IMR-90 (cell line): ENCODE data around the gene JMJD8. TPM values are rescaled to one million over a fixed set of nuclear protein-coding genes. Genes with fewer than 3 reads are reported as not detected.

ENCODE experiments used
- ATAC-seq: fragments of 200-7000 bp; cut with Tn5 transposase; 2 replicates; pipeline ENCODE4 v1.9.1; 2020; ENCODE audit warnings: low read depth, mild to moderate bottlenecking, moderate library complexity
- BruUV-seq: library from RNA; stranded (reverse); fragments of 400-500 nt; replicated peaks from 2 replicates; lab custom pipeline; 2021; lab: Mats Ljungman, UMichigan
- CTCF ChIA-PET: fragments of 300-600 bp; formaldehyde crosslinking; extraction: SDS; loops from one replicate; lab custom pipeline; 2021; ENCODE audit warnings: antibody characterized with exemption; lab: Yijun Ruan, JAX
- POLR2A ChIA-PET: fragments of 300-600 bp; sonication (Branson Sonifier 250); formaldehyde crosslinking; loops from one replicate; lab custom pipeline; 2022; ENCODE audit warnings: antibody characterized with exemption; ENCODE audit not compliant: unreplicated experiment; lab: Charles Lee
- DNase-seq: peaks from one replicate; pipeline ENCODE4 v3.0.0; 2013
- H2AFZ ChIP-seq: replicated peaks from 2 replicates; pipeline ENCODE3; 2013; ENCODE audit warnings: low read length, mild to moderate bottlenecking; ENCODE audit not compliant: poor library complexity
- H2AK5ac ChIP-seq: 2 replicates; pipeline ENCODE4 v1.6.1; 2013; ENCODE audit warnings: low read depth, low read length, inconsistent platforms
- H2AK9ac ChIP-seq: replicated peaks from 2 replicates; pipeline ENCODE3; 2013; ENCODE audit warnings: mild to moderate bottlenecking, low read depth, low read length, moderate library complexity; ENCODE audit not compliant: poor library complexity
- H2BK120ac ChIP-seq: 2 replicates; pipeline ENCODE4 v1.6.1; 2013; ENCODE audit warnings: low read depth, low read length, inconsistent platforms
- H2BK15ac ChIP-seq: 3 replicates; pipeline ENCODE4 v1.6.1; 2013; ENCODE audit warnings: low read depth, low read length, inconsistent platforms
- H2BK20ac ChIP-seq: 2 replicates; pipeline ENCODE4 v1.6.1; 2013; ENCODE audit warnings: low read depth, mild to moderate bottlenecking, inconsistent platforms, low read length, moderate library complexity
- H2BK5ac ChIP-seq: 2 replicates; pipeline ENCODE4 v1.6.1; 2013; ENCODE audit warnings: mild to moderate bottlenecking, low read depth, low read length, inconsistent platforms; ENCODE audit not compliant: poor library complexity, severe bottlenecking
- H3K14ac ChIP-seq: replicated peaks from 2 replicates; pipeline ENCODE4 v1.6.1; 2013; ENCODE audit warnings: low read depth, low read length, inconsistent platforms
- H3K18ac ChIP-seq: 2 replicates; pipeline ENCODE4 v1.6.1; 2013; ENCODE audit warnings: low read depth, low read length, control low read depth
- H3K23ac ChIP-seq: 2 replicates; pipeline ENCODE4 v1.6.1; 2013; ENCODE audit warnings: low read depth, low read length, inconsistent platforms
- H3K27ac ChIP-seq: 2 replicates; pipeline ENCODE4 v1.5.1; 2013; ENCODE audit warnings: mild to moderate bottlenecking, control low read depth, low read length; ENCODE audit not compliant: insufficient read depth
- H3K27me3 ChIP-seq: 2 replicates; pipeline ENCODE4 v1.6.1; 2013; ENCODE audit warnings: low read length; ENCODE audit not compliant: control insufficient read depth, insufficient read depth
- H3K36me3 ChIP-seq: 2 replicates; pipeline ENCODE4 v1.6.1; 2013; ENCODE audit warnings: low read length, mixed read lengths; ENCODE audit not compliant: control insufficient read depth, insufficient read depth
- H3K4ac ChIP-seq: 2 replicates; pipeline ENCODE4 v1.6.1; 2013; ENCODE audit warnings: low read depth, low read length, inconsistent platforms
- H3K4me1 ChIP-seq: 2 replicates; pipeline ENCODE4 v1.6.1; 2013; ENCODE audit warnings: low read length, mixed read lengths; ENCODE audit not compliant: control insufficient read depth, insufficient read depth
- H3K4me2 ChIP-seq: 2 replicates; pipeline ENCODE4 v1.6.1; 2013; ENCODE audit warnings: low read depth, mild to moderate bottlenecking, control low read depth, low read length, moderate library complexity
- H3K4me3 ChIP-seq: 2 replicates; pipeline ENCODE4 v1.5.1; 2013; ENCODE audit warnings: low read depth, mild to moderate bottlenecking, control low read depth, low read length, moderate library complexity; ENCODE audit not compliant: insufficient read depth
- H3K56ac ChIP-seq: 2 replicates; pipeline ENCODE4 v1.6.1; 2013; ENCODE audit warnings: low read length, inconsistent platforms; ENCODE audit not compliant: insufficient read depth; ENCODE audit errors: extremely low read depth
- H3K79me1 ChIP-seq, 2 experiments: 2 replicates each; pipeline ENCODE4 v1.6.1; 2013; ENCODE audit warnings: low read length in 2 of 2, inconsistent platforms in 1 of 2, low read depth in 1 of 2
- H3K9ac ChIP-seq: 2 replicates; pipeline ENCODE4 v1.6.1; 2013; ENCODE audit warnings: low read depth, low read length, control low read depth
- H3K9me1 ChIP-seq: 2 replicates; pipeline ENCODE4 v1.6.1; 2013; ENCODE audit warnings: low read length, inconsistent platforms; ENCODE audit not compliant: insufficient read depth
- H3K9me3 ChIP-seq: 2 replicates; pipeline ENCODE4 v1.6.1; 2013; ENCODE audit warnings: low read length; ENCODE audit not compliant: control insufficient read depth, insufficient read depth
- H4K20me1 ChIP-seq: 2 replicates; pipeline ENCODE4 v1.6.1; 2013; ENCODE audit warnings: low read length, inconsistent platforms; ENCODE audit not compliant: insufficient read depth
- H4K5ac ChIP-seq: 2 replicates; pipeline ENCODE4 v1.6.1; 2013; ENCODE audit warnings: mild to moderate bottlenecking, low read depth, low read length, control low read depth
- H4K8ac ChIP-seq, 2 experiments: 2 replicates each; pipeline ENCODE4 v1.6.1; 2013; ENCODE audit warnings: low read depth in 2 of 2, low read length in 2 of 2, control low read depth in 1 of 2, inconsistent platforms in 1 of 2
- H4K91ac ChIP-seq: 2 replicates; pipeline ENCODE4 v1.6.1; 2013; ENCODE audit warnings: low read depth, low read length, inconsistent platforms; ENCODE audit not compliant: insufficient read depth
- BHLHE40 ChIP-seq: fragments of 150-350 bp; IDR thresholded peaks from 2 replicates; pipeline ENCODE4 v1.6.1; 2016; ENCODE audit warnings: mild to moderate bottlenecking, low read depth, low read length
- CEBPB ChIP-seq: IDR thresholded peaks from 2 replicates; pipeline ENCODE4 v1.6.1; 2012; ENCODE audit warnings: low read depth, low read length, improper control_type of control experiment
- CHD1 ChIP-seq: IDR thresholded peaks from 2 replicates; pipeline ENCODE4 v1.6.1; 2012; ENCODE audit warnings: low read depth, low read length, improper control_type of control experiment
- FOS ChIP-seq: fragments of 150-350 bp; IDR thresholded peaks from 2 replicates; pipeline ENCODE4 v1.6.1; 2016; ENCODE audit warnings: low read depth, low read length
- MAFK ChIP-seq: IDR thresholded peaks from 2 replicates; pipeline ENCODE4 v1.6.1; 2012; ENCODE audit warnings: low read depth, low read length, improper control_type of control experiment
- MAZ ChIP-seq: IDR thresholded peaks from 2 replicates; pipeline ENCODE4 v1.6.1; 2012; ENCODE audit warnings: low read depth, mild to moderate bottlenecking, low read length, improper control_type of control experiment, moderate library complexity, borderline replicate concordance
- MXI1 ChIP-seq: IDR thresholded peaks from 2 replicates; pipeline ENCODE4 v1.6.1; 2012; ENCODE audit warnings: low read depth, mild to moderate bottlenecking, low read length, moderate library complexity, borderline replicate concordance
- RAD21 ChIP-seq: IDR thresholded peaks from 2 replicates; pipeline ENCODE4 v1.6.1; 2012; ENCODE audit warnings: low read length, improper control_type of control experiment
- RCOR1 ChIP-seq: IDR thresholded peaks from 2 replicates; pipeline ENCODE4 v1.6.1; 2012; ENCODE audit warnings: mild to moderate bottlenecking, low read length, improper control_type of control experiment; ENCODE audit not compliant: insufficient replicate concordance
- RFX5 ChIP-seq: IDR thresholded peaks from 2 replicates; pipeline ENCODE4 v1.8.0; 2012; ENCODE audit warnings: low read depth, mild to moderate bottlenecking, low read length, moderate library complexity
- SMC3 ChIP-seq: fragments of 150-350 bp; IDR thresholded peaks from 2 replicates; pipeline ENCODE4 v1.6.1; 2016; ENCODE audit warnings: low read depth, mild to moderate bottlenecking, antibody characterized with exemption, low read length, moderate library complexity
- USF2 ChIP-seq: fragments of 150-350 bp; IDR thresholded peaks from 2 replicates; pipeline ENCODE4 v1.6.1; 2017; ENCODE audit warnings: mild to moderate bottlenecking, antibody characterized with exemption, low read length, low read depth
- WGBS, 2 experiments: methylation state at CpG; one replicate each; pipeline versions ENCODE4 v1.1.5 to v1.1.7; 2013; ENCODE audit warnings: missing lambda C conversion rate in 2 of 2; ENCODE audit not compliant: insufficient read length in 1 of 2; ENCODE audit errors: extremely low coverage in 2 of 2; 5-methylcytosine and 5-hydroxymethylcytosine counted together
- dilution Hi-C: fragments of 300-500 bp; cut with HindIII; formaldehyde crosslinking; loops from one replicate; pipeline ENCODE4 v1.14.3; 2018; ENCODE audit warnings: low sequenced_read_pairs; ENCODE audit not compliant: unreplicated experiment
- in situ Hi-C: fragments of 300-500 bp; cut with MboI; formaldehyde crosslinking; loops from 3 replicates; pipeline ENCODE4 v1.14.3; 2019; ENCODE audit warnings: low sequenced_read_pairs, inconsistent platforms, mixed read lengths
- intact Hi-C: fragments of 100-400 bp; cut with micrococcal nuclease; formaldehyde crosslinking; loops from 2 replicates; pipeline ENCODE4 v1.10.0; 2022
- polyA plus RNA-seq, 3 experiments: library from polyadenylated mRNA; depleted of rRNA; stranded (reverse); fragments of >200 nt; gene quantifications; 2 replicates each; pipeline ENCODE4 v1.2.3, GENCODE V29; 2012; ENCODE audit warnings: low replicate concordance in 1 of 3
- total RNA-seq: library from RNA; depleted of rRNA; stranded (reverse); fragments of >200 nt; gene quantifications from 2 replicates; pipeline ENCODE4 v1.2.3, GENCODE V29; 2012
- TF ChIP-seq, protein P1 (sequence below): fragments of 150-350 bp; IDR thresholded peaks from 2 replicates; pipeline ENCODE4 v1.6.1; 2016; ENCODE audit warnings: low read depth, mild to moderate bottlenecking, low read length, moderate library complexity, borderline replicate concordance

Gene JMJD8
- total and polyA plus RNA-seq, 2 of the 4 experiments (the other 2 are of a cell fraction), result 17.7 to 62.5 TPM

- Histone ChIP-seq H3K23ac (no peak overlapping the region), H3K27me3 (peaks cover 21% of the 10 kb centered on the region), H3K79me1 (no peaks in the 10 kb centered on the region), H4K8ac (no peak overlapping the region), H3K9ac (no peak overlapping the region), H3K56ac (no peak overlapping the region), H3K27ac (no peak overlapping the region), H2BK20ac (no peak overlapping the region), H2AK9ac (no peak overlapping the region), H2BK5ac (no peak overlapping the region), H2BK120ac (no peak overlapping the region), H3K14ac (no peak overlapping the region), H2AFZ (no peak overlapping the region), H4K20me1 (peaks cover 14% of the 10 kb centered on the region), H3K4me1 (peaks cover 8% of the 10 kb centered on the region; the same call in 1 of the 2 replicates), H3K4ac (no peak overlapping the region), H2AK5ac (no peak overlapping the region), H3K18ac (no peak overlapping the region), H3K4me3 (no peak overlapping the region), H4K91ac (no peak overlapping the region), H4K5ac (no peak overlapping the region), H3K9me1 (no peaks in the 10 kb centered on the region), H3K4me2 (no peak overlapping the region), H2BK15ac (no peak overlapping the region), H3K9me3 (no peaks in the 10 kb centered on the region), H3K36me3 (no peaks in the 10 kb centered on the region)
- dilution Hi-C loops (no loop called here), in situ Hi-C loops (loop anchor here (5.0 to 25.0 kb wide), 2 partner anchors 77 to 352 kb away; partner anchors contain the start of genes CHTF18, RPUSD1 and SSTR5), intact Hi-C loops (loop anchor here (5.0 kb wide), 1 partner anchor 272 kb away; the partner anchor contains the start of gene SOX8)
- TF ChIP-seq FOS (no peak), MXI1 (no peak), RCOR1 (no peak), RAD21 (no peak), BHLHE40 (no peak), USF2 (no peak), SMC3 (no peak), MAFK (no peak), MAZ (no peak), CHD1 (no peak), CEBPB (no peak), RFX5 (no peak)
- TF ChIP-seq, protein P1, sequence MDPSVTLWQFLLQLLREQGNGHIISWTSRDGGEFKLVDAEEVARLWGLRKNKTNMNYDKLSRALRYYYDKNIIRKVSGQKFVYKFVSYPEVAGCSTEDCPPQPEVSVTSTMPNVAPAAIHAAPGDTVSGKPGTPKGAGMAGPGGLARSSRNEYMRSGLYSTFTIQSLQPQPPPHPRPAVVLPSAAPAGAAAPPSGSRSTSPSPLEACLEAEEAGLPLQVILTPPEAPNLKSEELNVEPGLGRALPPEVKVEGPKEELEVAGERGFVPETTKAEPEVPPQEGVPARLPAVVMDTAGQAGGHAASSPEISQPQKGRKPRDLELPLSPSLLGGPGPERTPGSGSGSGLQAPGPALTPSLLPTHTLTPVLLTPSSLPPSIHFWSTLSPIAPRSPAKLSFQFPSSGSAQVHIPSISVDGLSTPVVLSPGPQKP, result no peak
- WGBS, 2 experiments, result 82% methylated on average over 10 of the region's 21 CpGs; no CpG with 5 or more reads in 1 of the 2 experiments
- ChIA-PET POLR2A (no interaction called here), CTCF (no interaction called here)
- DNase-seq, result no peak
- ATAC-seq, result no peak
- BruUV-seq, result no TSS peak
These were observed 26.5 kb upstream of the JMJD8 start for GRCh38 chr16:710500-711075.
